GM04503 (cell line): ENCODE results near the gene TTC28.
"Not testable (repeated sequence)": the region's sequence is repeated elsewhere in the genome, so short reads cannot be mapped to it uniquely, and the experiment has no call there.

Source experiments
- DNase-seq: peaks from one replicate; pipeline ENCODE4 v3.0.0-alpha.2; 2012; ENCODE audit warnings: low read depth

TTC28 gene

DNA sequence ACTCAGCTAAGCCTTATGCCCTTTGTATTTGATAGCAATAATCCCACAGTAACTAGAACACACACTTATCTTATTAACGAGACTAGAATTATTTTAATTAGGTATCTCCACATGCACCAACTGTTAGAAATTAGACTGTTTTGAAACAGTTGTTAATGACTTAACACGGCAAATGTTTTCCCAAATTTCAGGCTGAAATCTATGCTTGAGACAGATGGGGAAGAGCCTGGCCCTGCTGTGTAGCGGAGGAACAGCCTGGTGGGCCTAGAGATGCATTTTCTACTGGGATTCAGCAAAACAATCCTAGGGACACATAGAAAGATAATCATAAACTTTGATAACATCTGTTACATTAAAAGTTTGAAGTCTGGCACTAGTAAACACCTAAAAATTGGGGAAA lies 273.4 kb downstream of the TTC28 start:
- DNase-seq, result no peak

DNA sequence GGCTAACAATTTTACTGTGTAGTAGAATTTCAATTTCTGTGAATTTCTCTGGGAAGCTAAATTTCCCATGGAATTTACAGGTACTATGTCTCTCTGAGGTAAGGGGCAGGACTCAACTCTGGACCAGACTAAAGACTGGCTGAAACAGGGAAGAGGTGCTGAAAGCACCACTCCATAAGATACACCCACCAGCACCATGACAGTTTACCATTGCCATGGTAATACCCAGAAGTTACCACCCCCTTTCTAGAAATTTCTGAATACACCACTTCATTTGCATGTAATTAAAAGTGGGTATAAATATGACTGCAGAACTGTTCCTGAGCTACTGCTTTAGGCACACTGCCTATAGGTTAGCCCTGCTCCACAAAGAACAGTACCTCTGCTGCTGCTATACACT lies 274.1 kb downstream of the TTC28 start:
- no peak for DNase-seq

DNA sequence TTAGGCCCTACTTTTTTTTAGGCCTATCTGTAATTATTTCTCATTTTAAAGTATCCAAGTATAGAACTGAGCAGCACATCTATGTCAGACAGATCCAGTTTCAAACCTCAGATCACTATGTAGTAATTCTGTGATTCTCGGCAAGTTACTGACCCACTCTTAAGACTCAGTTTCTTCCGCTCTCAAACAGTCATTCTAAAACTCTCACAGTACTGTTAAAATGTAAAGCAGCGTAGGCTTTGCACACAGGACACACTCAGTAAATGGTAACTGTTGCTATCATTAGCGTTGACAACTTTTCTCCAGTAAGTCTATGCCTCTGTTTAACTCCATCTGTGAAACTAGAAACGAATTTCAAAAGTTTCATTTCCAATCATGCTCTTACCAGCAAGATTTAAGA lies 277.1 kb downstream of the TTC28 start:
- no peak for DNase-seq

DNA sequence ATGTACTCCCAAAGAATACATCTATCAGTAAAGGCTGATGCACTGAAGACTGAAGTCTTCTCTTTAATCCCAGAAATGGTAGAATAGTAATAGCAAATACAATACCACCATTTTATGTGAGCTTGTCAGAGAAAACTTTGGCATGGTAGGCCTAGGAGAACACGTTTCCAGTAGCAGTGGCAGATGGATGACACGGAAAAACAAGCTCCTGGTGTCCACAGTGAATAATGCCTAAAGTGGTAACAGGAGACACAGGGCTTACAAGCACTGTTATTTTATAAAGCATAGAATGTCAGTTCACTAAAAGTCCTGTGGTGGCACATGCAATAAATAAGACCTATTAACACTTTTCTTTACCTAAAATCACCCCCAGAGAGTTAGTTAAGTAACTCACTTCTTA lies 277.6 kb downstream of the TTC28 start:
- no peak for DNase-seq

DNA sequence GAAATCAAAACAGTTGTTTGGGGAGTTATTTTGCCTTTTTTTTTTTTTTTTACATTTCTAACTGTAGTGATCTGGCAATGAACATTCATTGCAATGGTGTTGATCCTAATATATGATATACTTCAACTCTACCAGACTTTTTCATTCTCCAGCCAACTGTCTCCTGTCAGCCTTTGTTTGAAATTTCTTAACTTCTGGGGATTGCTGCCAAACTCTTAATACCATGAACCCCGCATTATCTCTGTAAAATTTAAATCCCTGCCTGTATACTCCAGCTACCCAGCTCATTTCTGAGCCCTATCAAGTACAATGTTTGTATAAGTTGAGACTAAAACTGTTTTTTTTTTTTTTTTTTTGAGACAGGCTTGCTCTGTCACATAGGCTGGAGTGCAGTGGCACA lies 280.7 kb downstream of the TTC28 start:
- no peak for DNase-seq

DNA sequence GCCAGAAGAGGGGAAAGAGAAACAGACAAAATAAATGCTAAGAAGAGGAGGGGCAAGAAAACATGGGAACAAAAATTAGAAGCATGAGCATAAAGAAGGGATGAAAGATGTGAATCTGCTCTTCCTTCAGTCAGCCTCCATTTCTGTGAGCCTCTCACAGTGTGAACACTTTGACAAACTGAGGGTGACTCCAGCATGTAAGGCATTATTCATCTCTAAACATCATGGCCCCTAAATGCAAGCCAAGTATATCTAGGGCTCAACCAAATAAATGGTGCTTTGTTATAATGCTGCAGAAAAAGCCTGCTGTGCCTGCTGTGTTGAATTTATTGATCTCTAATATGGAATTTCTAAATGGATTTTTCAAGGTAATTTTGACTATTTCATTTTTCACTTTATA lies 281.3 kb downstream of the TTC28 start:
- no peak for DNase-seq

DNA sequence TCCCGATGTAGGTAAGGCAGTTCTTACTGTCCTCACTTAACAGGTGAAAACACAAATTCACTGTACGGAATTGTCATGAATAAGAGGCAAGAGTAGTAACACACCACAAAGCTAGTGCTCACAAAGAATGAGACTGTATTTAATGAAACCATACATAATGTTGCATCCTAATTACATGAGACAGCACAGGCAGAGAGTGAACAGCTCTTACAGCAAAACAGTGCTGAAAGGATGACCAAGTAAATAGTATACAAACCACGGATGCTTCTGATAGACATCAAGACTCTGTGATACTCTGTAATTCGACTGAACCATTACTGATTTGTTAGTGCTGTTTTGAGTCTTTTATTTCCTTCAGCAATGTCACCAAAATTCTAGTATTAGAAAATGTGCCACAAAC lies 282.3 kb downstream of the TTC28 start:
- no peak for DNase-seq

DNA sequence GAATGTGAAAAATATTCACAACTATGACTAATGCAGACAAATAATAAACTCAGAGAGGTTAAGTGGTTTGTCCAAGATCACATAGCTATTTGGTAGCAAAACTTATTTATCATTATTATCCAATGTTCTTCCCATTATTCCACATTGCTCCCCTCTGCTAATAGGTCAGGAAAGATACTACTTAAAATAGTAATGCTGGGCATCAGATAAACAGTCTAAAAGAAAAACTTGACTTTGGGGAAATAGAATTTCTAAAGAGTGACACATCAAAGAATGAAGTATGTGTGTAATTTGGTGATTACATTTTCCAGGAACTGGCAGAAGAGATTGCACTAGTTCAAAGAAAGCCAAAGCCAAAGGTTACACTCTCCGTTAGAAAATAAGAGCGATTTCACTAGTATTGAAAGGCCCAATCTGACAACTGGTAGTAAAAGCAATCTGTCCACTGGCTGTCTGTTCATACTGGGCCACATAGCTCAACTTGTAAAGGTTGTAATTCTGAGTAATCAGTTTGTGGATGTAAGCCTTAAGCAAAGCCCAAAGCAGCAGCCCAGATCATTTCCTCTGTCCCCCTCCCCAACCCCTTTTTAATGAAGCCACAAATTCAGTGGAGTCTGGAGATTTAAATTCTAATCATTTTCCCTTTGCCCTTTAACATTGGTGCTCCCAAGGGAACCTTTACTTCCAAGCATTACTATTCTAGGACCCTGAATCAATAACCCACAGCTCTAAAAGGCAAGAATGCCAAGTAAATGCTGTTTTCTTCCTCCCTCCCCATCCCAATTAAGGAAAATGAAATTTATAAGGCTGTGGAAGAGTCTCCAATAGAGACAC lies 283.5 kb downstream of the TTC28 start:
- no peak for DNase-seq

DNA sequence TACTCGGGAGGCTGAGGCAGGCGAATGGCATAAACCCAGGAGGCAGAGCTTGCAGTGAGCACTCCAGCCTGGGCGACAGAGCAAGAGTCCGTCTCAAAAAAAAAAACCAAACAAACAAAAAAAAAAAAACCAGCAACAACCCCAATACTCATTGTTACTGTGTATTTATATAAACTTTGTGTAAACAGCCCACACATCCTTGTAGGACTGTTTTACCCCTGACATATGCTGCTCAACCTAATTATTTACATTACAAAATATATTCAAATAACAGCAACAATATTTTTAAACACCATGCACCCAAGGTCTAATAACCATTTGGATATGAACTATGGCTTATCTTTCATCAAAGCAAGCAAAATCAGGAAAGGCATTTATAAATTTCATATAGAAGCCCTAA lies 284.1 kb downstream of the TTC28 start:
- no peak for DNase-seq

DNA sequence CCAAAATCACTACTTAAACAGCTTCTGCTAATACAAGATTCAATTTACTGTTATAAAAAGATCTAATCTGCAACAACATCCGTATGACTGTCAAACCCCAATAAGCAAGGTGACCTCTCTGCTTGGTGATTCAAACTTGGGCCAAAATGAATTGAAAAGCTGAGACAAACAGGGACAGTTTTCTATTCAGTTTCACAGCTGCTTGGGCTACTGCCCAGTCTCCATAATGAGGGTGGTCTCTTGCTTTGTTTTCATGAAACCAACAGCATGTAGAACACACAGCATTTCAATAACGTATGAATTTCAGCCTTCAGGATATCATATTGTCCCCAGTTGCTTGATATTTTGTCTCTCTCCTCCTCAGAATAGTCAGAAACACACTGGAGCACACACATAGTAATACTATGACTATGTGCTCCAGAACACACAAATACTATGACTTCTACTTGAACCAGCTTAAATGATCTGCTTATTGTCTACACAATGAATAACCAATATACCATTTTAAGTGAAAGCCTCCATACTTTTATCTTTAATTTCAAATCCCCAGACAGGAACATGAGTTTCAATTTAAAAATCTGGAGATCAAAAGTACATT lies 285.0 kb downstream of the TTC28 start:
- no peak for DNase-seq

DNA sequence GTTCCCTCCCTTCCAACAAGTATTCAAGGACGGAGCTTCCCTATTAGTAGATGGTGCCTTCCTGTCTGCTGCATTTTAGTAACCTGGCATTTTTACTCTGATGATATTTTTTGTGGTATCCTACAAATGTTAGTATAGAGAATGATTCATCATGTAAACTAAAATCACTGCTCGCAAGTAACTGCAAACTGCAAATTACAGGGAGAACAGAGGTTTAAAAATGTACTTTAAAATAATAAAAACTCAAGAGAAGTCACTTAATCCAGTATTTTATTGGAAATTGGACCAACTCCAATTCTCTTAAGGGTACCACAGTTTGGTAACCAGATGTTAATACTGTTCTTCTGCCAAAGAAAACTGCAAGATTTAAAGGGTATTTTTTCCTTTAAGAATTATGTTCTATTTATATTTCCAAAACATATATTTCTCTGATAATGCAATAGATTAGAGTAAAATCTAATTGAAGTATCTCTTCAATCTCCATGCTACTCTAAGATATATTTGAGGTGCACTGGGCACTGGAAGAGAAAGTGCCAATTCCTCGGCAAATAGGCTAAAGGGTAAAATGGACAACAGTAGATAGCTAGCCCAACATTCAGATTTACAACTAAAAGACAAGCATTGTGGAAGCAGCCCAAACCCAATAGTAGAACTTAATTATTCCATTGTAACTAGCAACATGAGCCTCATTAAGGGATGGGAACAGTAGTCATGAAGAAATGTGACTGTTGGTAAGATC lies 298.0 kb downstream of the TTC28 start:
- no peak for DNase-seq

DNA sequence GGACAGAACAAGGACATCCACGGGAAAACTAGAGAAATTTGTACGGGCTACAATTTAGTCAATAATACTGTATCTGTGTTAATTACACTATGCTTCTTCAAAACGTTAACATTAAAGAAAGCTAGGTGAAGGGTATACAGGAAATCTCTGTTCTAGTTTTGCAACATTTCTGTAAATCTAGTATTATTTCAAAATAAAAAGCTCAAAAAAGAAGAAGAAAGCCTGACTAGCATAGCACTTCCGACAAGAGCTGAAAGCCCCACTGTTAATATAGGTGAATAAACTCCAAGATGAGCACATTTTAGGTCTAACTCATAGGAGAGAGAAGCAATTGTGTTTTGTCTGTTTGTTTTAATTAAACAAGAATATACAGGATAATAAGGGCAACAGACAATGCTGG lies 299.7 kb downstream of the TTC28 start:
- DNase-seq, result no peak

DNA sequence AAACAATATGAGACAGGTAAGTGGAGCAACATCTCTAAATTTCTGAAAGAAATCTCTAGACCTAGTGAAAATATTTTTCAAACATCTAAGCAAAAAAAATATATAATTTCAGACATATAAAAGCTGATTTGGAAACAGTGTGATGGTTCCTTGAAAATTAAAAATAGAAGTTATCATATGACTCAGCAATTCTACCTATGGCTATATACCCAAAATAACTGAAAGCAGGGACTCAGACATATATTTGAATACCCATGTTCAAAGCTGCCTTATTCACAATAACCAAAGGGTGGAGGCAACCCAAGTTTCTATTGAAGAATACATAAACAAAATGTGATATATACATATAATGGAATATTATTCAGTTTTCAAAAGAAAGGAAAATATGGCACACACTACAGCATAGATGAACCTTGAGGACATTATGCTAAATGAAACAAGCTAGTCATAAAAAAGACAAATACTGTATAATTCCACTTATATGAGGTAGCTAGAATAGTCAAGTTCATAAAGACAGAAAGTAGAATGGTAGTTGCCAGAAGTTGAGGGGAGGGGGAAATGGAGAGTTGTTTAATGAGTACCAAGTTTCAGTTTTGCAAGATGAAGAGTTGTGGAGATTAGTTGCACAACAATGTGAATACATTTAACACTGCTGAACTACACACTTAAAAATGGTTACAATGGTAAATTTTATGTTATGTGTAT lies 300.4 kb downstream of the TTC28 start:
- DNase-seq, result no peak

DNA sequence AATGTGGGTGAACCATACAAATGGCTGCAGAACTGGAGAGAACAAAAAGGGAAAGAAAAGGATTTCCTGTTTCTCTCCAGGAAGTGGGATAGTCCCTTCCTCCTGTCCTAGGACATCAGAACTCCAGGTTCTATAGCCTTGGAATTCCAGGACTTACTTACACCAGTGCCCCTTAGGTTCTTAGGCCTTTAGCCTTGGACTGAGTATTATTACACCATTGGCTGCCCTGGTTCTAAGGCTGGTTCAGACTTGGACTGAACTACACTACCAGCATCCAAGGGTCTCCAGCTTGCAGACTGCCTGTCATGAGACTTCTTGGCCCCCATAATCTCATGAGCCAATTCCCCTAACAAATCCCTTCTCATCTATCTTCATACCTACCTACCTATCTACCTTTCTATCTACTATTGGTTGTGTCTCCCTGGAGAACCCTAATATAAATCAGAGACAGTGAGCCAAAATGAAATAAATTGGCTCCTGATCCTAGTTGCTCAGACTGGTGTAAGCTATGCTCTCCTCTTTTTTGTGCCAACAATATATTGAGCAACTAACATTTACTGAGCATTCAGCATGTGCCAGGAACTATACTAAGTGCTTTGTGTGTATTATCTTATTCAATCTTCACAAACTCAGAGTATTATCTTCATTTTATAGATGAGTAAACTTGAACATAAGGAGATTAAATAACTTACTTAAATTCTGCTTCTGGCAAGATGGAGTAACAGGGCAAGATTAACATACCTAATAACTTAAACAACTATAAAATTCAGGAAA lies 303.7 kb downstream of the TTC28 start:
- no peak for DNase-seq

DNA sequence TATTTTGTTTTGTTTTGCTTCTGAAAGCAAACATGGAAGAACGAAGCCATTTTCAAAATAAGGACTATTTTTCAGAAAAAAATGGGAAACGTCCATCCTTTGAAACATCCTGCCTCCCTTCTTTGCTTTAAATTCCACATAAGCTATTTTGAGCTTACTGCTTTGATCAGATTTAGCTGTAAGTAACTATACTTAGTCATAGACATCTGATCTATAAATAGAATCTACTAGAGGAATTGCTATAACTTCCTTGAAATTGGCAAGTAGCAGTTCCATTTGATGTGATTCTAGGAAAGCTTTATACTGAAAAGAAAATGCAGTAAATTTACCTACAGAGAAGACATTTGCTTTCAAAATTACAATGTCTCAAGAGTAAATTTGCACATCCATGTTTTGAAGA lies 305.8 kb downstream of the TTC28 start:
- no peak for DNase-seq

DNA sequence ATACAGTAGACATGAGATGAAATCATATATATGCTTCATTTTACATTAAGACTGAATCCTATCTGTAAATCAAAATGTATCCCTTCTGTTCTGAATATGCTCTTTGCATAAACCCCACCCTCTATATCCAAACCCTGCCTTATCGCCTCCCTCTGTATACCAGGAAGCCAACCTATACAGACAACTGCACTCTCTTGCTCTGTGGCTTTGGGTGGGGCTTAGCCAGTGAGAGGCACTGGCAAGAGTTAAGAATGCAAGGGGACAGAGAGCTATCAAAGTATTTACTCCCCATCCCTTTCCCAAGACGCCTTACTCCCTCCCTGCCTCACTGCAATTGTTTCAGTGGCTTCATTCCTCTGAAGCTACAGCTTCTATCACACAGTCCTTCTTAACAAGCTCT lies 309.8 kb downstream of the TTC28 start:
- DNase-seq, result no peak

DNA sequence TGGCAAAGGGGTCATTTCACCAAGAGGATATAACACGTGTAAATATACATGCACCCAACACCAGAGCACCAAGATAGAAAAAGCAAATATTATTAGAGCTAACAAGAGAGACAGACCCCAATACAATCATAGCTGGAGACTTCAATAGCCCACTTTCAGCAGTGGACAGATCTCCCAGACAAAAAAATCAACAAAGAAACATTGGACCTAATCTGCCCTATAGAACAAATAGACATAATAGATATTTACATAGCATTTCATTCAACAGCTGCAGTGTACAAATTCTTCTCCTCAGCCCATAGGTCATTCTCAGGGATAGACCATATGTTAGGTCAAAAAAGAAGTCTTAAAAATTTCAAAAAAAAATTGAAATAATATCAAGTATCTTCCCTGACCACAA lies 312.8 kb downstream of the TTC28 start:
- DNase-seq, result no peak

DNA sequence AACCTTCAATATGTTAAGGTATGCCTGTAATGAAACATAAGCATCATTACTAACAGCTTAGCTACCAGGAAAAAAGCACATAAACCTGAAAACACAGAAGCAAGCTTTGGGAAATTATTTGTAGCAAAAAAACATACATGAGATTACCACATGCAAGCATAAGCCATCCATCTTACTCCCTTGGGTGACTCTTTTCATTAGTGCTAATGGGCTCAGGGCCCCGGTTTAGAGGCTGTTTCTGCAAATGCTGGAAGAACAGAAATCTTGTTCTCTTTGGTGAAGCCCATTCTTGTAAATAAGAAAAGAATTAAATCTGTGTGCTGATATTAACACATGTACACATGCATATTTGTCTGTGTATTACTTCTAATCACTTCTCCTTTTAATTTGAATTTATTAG lies 314.3 kb downstream of the TTC28 start:
- DNase-seq, result no peak

DNA sequence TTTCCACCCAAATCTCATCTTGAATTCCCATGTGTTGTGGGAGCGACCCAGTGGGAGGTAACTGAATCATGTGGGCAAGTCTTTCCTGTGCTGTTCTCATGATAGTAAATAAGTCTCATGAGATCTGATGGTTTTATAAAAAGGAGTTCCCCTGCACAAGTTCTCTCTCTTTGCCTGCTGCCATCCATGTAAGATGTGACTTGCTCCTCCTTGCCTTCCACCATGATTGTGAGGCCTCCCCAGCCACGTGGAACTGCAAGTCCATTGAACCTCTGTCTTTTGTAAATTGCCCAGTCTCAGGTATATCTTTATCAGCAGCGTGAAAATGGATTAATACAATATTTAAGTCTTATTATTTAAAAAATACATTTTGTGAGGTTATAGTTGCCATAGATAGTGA lies 315.5 kb downstream of the TTC28 start:
- not testable (repeated sequence) for DNase-seq

DNA sequence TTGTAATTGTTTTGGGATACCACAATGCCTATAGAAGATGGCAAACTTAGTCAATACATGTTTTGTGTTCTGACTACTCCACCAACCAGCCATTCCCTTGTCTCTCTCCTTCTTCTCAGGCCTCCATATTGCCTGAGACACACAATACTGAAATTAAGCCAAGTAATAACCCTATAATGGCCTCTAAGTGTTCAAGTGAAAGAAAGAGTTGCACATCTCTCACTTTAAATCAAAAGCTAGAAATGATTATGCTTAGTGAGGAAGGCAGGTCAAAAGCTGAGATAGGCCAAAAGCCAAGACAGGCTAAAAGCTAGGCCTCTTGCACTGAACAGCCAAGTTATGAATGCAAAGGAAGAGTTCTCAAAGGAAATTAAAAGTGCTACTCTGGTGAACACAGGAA lies 318.7 kb downstream of the TTC28 start:
- no peak for DNase-seq

DNA sequence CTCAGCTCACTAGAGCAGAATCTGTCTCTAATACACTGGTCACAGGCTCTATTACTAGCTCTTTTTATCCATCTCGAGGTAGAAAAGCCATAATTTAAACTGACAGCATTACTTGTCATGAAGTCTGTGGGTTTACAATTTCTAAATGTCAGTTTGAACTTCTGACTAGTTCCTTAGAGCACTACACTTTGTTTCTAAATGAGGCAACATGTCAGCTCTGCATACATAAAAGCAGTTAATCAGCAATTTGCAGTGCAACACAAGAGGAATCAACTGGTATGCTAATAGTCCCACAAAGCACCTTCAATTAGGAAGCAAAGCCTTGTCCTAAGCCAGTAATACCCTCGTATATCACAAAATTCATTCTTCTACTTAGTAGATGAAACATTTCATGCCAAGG lies 321.3 kb downstream of the TTC28 start:
- DNase-seq, result no peak

DNA sequence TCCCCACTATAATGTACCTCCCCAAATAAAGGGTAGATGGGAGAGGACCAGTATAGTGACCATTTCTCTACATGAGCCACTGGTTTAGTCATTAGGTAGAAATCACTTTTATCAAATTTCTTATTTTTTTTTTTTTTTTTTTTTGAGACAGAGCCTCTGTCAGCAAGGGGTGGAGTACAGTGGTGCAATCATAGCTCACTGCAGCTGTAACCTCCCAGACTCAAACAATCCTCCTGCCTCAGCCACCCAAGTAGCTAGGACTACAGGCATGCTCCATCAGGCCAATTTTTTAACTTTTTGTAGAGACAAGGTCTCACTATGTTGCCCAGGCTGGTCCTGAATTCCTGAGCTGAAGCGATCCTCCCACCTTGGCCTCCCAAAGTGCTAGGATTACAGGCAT lies 322.4 kb downstream of the TTC28 start:
- no peak for DNase-seq
